Fibroblast of lung (primary cell): ENCODE measurements around the gene FAM24B.

ENCODE experiments used
- CTCF ChIP-seq, 2 donors: IDR thresholded peaks in 1 of 2; conservative IDR thresholded peaks in 1 of 2; 1 replicate in 1 of 2; 2 replicates in 1 of 2; pipeline ENCODE4 v1.5.1; 2011 to 2012; ENCODE audit warnings: low read length in 2 of 2, control low read depth in 1 of 2, inconsistent platforms in 1 of 2, low read depth in 1 of 2, mild to moderate bottlenecking in 1 of 2
- EZH2 ChIP-seq: IDR thresholded peaks from 2 replicates; pipeline ENCODE4 v1.5.1; 2012; ENCODE audit warnings: low read length, control low read depth, mild to moderate bottlenecking; ENCODE audit errors: missing control alignments

DNA sequence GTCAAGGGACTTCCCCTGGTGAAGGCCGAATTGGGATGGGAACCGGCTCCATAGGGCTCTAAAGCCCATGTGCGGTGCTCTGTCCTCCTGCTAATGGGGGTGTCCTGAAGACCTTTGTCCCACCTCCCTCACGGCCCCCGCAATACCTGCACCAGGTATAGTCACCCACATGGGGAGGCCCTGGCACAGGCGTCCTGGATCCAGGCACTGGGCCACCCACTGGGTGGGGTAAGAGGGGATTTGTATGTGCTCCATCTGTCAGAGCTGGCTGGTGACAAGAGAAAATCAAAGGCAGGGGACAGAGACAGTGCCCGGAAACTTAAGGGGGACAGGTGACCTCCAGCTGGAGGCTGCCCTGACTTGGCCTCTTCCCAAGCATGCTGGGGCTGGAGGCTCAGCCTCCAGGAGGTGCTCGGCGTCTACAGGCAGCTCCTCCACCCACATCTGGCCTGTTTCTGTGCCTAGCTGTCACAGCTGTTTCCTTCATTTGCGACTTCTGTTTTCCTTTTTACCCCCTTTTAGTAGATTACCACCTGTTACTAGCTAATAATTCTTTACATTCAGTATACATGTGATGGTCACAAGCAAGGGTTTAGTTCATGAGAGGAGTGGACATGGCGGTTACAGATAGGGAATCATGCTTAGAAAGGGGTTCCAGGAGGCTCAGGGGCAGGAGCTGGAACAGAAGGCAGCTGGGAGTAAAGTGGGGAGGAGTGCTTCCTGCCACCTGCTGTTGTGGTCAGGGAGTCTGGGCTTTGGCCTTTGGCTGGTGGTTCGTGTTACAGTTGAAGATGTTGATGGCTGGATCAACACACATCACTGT lies 31.4 kb downstream of the FAM24B start:
- TF ChIP-seq CTCF (conservative IDR thresholded peaks at IDR 0.05 in 1 of 2, IDR thresholded peaks at IDR 0.05 in 1 of 2; ENCODE audit: low read depth in 1 of 2, low read length in 2 of 2) (no peak), EZH2 (no peak)
